Nephron progenitor cell (in vitro differentiated cells): Measurements from ENCODE around the gene KTN1.

Experiments used
- DNase-seq: peaks from one replicate; pipeline ENCODE4 v3.0.0; 2021
- H3K27ac Mint-ChIP-seq: 2 replicates; pipeline ENCODE4 v1.8.0; 2021; ENCODE audit warnings: mild to moderate bottlenecking, moderate library complexity, mixed read lengths
- H3K27me3 Mint-ChIP-seq: 2 replicates; pipeline ENCODE4 v1.8.0; 2021; ENCODE audit warnings: mild to moderate bottlenecking, low read depth, mixed read lengths; ENCODE audit not compliant: poor library complexity
- H3K36me3 Mint-ChIP-seq: 2 replicates; pipeline ENCODE4 v1.8.0; 2021; ENCODE audit warnings: low read depth, mixed read lengths
- H3K4me1 Mint-ChIP-seq: 2 replicates; pipeline ENCODE4 v1.8.0; 2021; ENCODE audit warnings: mixed read lengths
- H3K4me3 Mint-ChIP-seq: 2 replicates; pipeline ENCODE4 v1.8.0; 2021; ENCODE audit warnings: mild to moderate bottlenecking, moderate library complexity, mixed read lengths
- H3K9me3 Mint-ChIP-seq: 2 replicates; pipeline ENCODE4 v1.8.0; 2021; ENCODE audit warnings: mild to moderate bottlenecking, moderate library complexity, mixed read lengths
- CTCF ChIP-seq: fragments of 200-600 bp; sonication (generic); IDR thresholded peaks from 2 replicates; pipeline ENCODE4 v1.5.0; 2021; ENCODE audit warnings: antibody characterized with exemption

The KTN1 gene

GRCh38 chr14:55620981-55621380, 41.0 kb downstream of the KTN1 start:
- no peaks in the 10 kb centered on the region for H3K4me1 Mint-ChIP-seq
- no peak for DNase-seq
- no peaks in the 10 kb centered on the region for H3K27me3 Mint-ChIP-seq
- no peak overlapping the region for H3K4me3 Mint-ChIP-seq
- no peak for TF ChIP-seq CTCF
- H3K27ac Mint-ChIP-seq, result no peak overlapping the region
- peaks cover 88% of the 10 kb centered on the region for H3K36me3 Mint-ChIP-seq
- H3K9me3 Mint-ChIP-seq, result peaks cover 38% of the 10 kb centered on the region

GRCh38 chr14:55621391-55621790, 41.4 kb downstream of the KTN1 start:
- Mint-ChIP-seq H3K4me1 (no peaks in the 10 kb centered on the region), H3K36me3 (peaks cover 87% of the 10 kb centered on the region), H3K27ac (no peak overlapping the region), H3K27me3 (no peaks in the 10 kb centered on the region), H3K4me3 (no peak overlapping the region), H3K9me3 (peaks cover 38% of the 10 kb centered on the region)
- no peak for TF ChIP-seq CTCF
- no peak for DNase-seq

- no peak for TF ChIP-seq CTCF
- DNase-seq, result no peak
- peaks cover 15% of the 10 kb centered on the region for H3K9me3 Mint-ChIP-seq
- no peaks in the 10 kb centered on the region for H3K4me1 Mint-ChIP-seq
- H3K27me3 Mint-ChIP-seq, result no peaks in the 10 kb centered on the region
- H3K36me3 Mint-ChIP-seq, result peaks cover 80% of the 10 kb centered on the region
- no peak overlapping the region for H3K27ac Mint-ChIP-seq
- no peak overlapping the region for H3K4me3 Mint-ChIP-seq
Observed at GRCh38 chr14:55624913-55625312, 44.9 kb downstream of the KTN1 start.

DNA sequence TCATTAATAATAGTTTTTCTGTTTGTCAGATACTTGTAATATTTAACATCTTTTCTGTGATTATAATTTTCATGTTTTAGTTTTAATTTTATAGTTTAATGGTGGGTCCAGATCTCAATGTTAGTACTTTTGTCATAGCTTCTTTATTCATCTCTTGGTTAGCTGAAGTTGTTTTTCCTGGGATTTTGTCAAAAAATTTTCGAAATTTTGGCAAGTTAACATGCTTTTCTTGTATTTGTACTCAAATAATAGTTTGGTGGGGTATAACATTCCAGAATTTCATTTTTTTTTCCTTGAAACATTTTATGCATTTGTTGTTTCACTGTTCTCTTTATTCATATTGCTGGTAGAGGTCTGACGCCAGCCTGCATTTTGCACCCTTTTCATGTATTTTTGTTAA, 45.5 kb downstream of the KTN1 start:
- H3K4me1 Mint-ChIP-seq, result no peaks in the 10 kb centered on the region
- DNase-seq, result no peak
- peaks cover 10% of the 10 kb centered on the region for H3K9me3 Mint-ChIP-seq
- TF ChIP-seq CTCF, result no peak
- no peak overlapping the region for H3K4me3 Mint-ChIP-seq
- H3K36me3 Mint-ChIP-seq, result peaks cover 80% of the 10 kb centered on the region
- no peaks in the 10 kb centered on the region for H3K27me3 Mint-ChIP-seq
- H3K27ac Mint-ChIP-seq, result no peak overlapping the region

DNA sequence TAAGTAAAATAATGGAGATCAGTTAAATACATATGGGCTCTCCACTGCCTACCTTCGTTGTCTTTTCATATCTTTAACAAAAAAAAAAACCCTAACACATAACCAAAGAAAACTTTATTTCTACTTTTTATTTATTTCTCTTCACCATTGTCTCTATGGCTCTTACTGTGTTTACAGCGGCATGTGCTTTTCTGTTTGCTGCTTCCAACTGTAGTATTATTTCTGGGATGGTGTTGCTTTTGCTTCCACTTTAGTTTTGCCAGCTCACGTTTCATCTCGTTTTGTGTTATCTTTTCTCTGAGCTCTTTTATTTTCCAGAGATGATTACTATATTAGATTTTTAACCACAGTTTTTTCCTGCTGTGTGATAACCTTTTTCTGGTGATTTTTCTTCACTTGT, 46.1 kb downstream of the KTN1 start:
- Mint-ChIP-seq H3K36me3 (peaks cover 76% of the 10 kb centered on the region), H3K27ac (peak overlapping the region; percentile 70), H3K4me3 (no peak overlapping the region), H3K9me3 (peaks cover 3% of the 10 kb centered on the region), H3K4me1 (no peaks in the 10 kb centered on the region), H3K27me3 (no peaks in the 10 kb centered on the region)
- no peak for DNase-seq
- TF ChIP-seq CTCF, result no peak

GRCh38 chr14:55628426-55628825, 48.4 kb downstream of the KTN1 start:
- Mint-ChIP-seq H3K4me3 (no peak overlapping the region), H3K36me3 (peaks cover 56% of the 10 kb centered on the region), H3K27ac (no peak overlapping the region), H3K27me3 (no peaks in the 10 kb centered on the region), H3K9me3 (no peaks in the 10 kb centered on the region), H3K4me1 (no peaks in the 10 kb centered on the region)
- TF ChIP-seq CTCF, result no peak
- DNase-seq, result no peak
